ENCODE results near the gene NOL4L.
A peak's percentile ranks its signal among the peaks of the same experiment; 100 is the strongest.

NOL4L gene

DNA sequence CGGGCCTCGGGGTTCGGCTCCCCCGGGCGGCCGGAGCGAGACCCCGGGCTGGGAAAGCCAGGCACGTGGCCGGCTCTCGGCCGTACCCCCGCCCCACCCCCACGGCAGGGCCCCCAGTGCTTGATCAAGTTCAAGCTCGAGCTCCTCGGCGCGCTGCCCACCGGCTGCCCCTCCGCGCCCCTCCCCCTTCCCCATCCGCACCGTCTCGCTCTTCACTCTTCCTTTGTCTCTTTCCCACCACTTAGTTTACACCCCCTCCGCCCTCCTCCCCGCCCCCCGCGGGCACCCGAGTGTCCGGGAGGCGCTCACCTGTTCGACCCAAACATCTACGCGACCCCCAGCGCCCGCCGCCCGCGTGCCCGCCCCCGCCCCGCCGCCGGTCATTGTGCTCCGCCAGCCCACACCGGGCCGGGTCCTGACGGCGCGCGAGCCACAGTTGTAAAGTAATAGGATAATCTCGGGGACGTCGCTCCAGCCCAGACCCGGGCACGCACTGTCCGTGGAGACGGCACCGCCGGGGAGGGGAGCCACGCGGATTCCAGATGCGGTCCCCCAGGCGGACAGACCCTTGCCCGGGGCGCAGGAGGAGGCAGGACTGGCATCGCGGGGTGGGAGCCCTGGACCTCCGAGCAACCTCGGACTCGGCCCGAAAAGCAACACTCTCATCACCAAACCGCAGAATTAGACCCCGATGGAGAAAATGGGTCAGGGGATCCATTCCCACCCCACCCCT, 100.7 kb downstream of the NOL4L start:
- Histone ChIP-seq H3K9me3 (ENCODE audit: control insufficient read depth, insufficient read depth, low read length) (no peaks in the 10 kb centered on the region), H3K36me3 (ENCODE audit: control insufficient read depth, insufficient read depth, low read length) (no peaks in the 10 kb centered on the region), H3K9ac (ENCODE audit: low read depth, low read length) (peak overlapping the region; percentile 87), H3K27me3 (ENCODE audit: control insufficient read depth, insufficient read depth, low read length) (no peaks in the 10 kb centered on the region; the same call in 1 of the 2 replicates), H3K4me1 (ENCODE audit: control insufficient read depth, insufficient read depth, low read length) (peaks cover 26% of the 10 kb centered on the region), H3K4me3 (ENCODE audit: low read depth, low read length) (peak overlapping the region; percentile 66), H3K27ac (ENCODE audit: low read depth, low read length) (peak overlapping the region; percentile 94)

DNA sequence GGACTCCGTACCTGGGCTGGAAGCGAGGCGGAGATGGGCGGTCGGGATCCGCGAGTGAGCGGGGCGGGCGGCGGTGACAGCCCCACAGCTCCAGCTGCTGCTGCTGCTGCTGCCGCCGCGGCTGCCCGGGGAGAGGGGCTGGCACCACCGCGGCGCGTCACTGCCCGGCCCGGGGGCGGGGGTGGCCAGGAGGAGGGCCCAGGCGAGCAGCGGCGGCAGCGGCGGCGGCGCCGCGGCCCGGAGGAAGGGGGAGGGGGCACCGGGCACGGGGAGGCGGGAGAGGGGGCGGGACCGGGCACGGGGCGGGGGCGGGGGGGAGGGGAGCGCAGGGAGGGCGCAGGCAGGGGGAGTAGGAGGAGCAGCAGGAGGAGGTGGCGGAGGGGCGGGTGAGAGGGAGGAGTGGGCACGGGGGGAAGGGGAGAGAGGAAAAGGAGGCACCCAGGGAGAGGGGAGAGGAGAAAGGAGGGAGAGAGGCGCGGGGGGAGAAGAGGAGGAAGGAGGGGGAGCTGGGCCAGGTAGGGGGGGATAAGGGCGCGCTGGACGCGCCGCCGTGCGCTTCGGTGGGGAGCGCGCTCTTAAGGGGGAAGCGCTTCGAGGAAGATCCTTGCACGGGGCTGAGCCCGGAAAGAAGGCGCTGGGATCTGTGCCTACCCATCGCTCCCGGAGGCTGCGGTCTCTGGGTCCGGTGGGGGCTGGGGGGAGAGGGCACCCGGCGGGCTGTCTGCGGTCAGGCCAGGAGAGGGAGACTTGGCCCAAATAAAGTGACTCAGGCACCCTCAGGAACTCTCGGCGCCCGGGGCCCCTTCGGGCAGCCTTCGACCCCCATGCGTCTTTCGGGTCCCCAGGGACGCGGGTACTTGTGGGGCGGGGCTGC, 101.5 kb downstream of the NOL4L start:
- Histone ChIP-seq H3K36me3 (ENCODE audit: control insufficient read depth, insufficient read depth, low read length) (no peaks in the 10 kb centered on the region), H3K27ac (ENCODE audit: low read depth, low read length) (peak overlapping the region; percentile 94), H3K9me3 (ENCODE audit: control insufficient read depth, insufficient read depth, low read length) (no peaks in the 10 kb centered on the region), H3K4me3 (ENCODE audit: low read depth, low read length) (peak overlapping the region; percentile 69), H3K27me3 (ENCODE audit: control insufficient read depth, insufficient read depth, low read length) (no peaks in the 10 kb centered on the region; the same call in 1 of the 2 replicates), H3K4me1 (ENCODE audit: control insufficient read depth, insufficient read depth, low read length) (peaks cover 26% of the 10 kb centered on the region), H3K9ac (ENCODE audit: low read depth, low read length) (peak overlapping the region; percentile 87)

DNA sequence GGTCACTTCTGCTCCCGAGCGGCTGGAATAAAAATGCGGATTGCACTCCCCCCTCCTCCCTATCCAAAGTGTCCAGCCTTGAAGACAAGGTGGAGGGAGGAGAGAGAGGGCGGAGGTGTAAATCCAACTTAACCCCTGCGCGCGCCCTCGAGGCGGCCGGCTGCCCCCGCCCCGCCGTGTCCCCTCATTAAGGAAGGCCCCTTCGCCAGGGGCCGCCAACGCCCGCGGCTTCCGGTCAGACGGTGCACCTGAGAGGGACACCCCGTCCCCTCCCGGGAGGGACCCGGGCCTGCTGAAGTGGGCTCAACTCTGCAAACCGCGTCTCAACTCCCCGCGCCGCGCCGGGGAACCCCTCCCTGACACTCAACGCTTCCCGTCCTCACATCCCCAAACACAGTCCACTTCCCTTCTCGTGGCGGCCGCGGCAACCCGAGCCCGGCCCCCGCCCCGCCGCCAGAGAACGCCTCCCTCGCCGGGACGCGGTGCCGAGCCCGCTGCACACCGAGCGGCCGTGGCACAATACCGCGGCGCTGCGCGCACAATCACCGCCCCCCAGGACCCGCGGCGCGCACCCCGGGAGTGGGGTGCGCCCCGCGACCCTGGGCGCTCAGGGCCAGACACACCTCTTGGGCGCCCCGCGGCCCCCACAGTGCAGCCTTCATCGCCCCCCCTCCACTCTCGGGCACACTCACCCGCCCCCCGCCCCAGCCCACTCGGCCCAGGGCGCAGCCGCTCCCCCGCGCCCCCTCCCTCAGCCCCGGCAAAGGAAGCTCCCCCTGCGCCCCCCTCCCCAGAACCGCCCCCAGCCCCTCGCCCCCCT, 102.5 kb downstream of the NOL4L start:
- peaks cover 26% of the 10 kb centered on the region for H3K4me1 ChIP-seq (ENCODE audit: control insufficient read depth, insufficient read depth, low read length)
- peak overlapping the region; percentile 90 for H3K27ac ChIP-seq (ENCODE audit: low read depth, low read length)
- H3K36me3 ChIP-seq (ENCODE audit: control insufficient read depth, insufficient read depth, low read length), result no peaks in the 10 kb centered on the region
- H3K27me3 ChIP-seq (ENCODE audit: control insufficient read depth, insufficient read depth, low read length), result no peaks in the 10 kb centered on the region; the same call in 1 of the 2 replicates
- H3K9ac ChIP-seq (ENCODE audit: low read depth, low read length), result no peak overlapping the region
- H3K9me3 ChIP-seq (ENCODE audit: control insufficient read depth, insufficient read depth, low read length), result no peaks in the 10 kb centered on the region
- peak overlapping the region; percentile 77 for H3K4me3 ChIP-seq (ENCODE audit: low read depth, low read length)

DNA sequence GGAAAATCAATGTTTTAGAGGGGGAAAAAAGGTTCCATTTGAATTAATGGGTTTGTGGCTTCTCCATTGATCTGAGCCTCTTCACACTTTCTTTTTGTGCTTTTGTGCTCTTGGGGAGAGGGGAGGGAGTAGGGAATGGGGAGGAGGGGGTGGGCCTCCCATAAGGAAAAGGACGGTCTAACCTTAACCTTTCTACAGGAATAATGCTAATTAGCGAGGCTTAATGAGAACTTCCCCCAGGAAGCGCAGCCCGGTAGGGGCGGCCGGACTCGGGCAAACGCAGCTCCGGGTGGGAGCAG, 103.0 kb downstream of the NOL4L start:
- H3K9ac ChIP-seq (ENCODE audit: low read depth, low read length), result no peak overlapping the region

DNA sequence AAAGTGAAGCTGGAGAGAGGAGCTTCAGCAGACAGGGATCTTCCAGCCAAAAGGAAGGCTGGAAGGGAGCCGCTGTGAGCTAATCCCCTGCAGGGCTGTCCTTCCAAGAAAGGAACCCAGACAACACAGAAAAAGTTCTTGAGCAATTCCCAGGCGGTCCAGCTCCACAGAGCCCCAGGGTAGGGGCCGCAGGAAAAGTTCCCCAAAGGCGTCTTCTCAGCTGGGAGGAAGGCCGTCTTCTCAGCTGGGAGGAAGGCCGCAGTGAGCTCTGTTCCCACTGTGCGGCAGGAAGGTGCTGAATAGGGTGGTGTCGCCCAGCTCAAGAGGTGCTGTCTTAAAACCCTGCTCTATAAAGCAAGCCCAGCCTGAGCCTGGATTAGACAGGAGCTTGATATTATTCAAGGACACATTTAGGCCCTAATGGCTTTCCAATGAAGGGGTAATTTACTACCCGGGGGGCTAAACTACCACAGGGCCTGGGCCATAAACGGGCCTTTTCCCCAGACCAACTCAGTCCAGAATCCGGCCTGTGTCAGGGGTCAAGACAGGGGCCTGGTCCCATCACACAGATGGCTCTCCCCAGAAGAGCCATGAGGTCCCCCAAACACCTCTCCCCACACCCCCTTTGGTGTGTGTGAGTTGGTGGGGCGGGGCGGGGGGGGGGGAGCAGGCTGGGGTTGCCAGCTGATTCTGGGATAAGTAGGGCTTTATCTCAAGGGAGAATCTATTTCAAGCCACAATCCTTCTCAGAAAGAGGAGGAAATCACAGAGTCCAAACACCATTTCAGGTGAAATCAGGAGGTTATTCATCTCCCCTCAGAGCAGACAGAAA, 103.6 kb downstream of the NOL4L start:
- Histone ChIP-seq H3K27me3 (ENCODE audit: control insufficient read depth, insufficient read depth, low read length) (no peaks in the 10 kb centered on the region; the same call in 1 of the 2 replicates), H3K4me3 (ENCODE audit: low read depth, low read length) (peak overlapping the region; percentile 77), H3K36me3 (ENCODE audit: control insufficient read depth, insufficient read depth, low read length) (no peaks in the 10 kb centered on the region), H3K4me1 (ENCODE audit: control insufficient read depth, insufficient read depth, low read length) (peaks cover 36% of the 10 kb centered on the region), H3K9me3 (ENCODE audit: control insufficient read depth, insufficient read depth, low read length) (no peaks in the 10 kb centered on the region), H3K9ac (ENCODE audit: low read depth, low read length) (no peak overlapping the region), H3K27ac (ENCODE audit: low read depth, low read length) (peak overlapping the region; percentile 90)

More for the DNA sequence above, 103.0 kb downstream of the NOL4L start:
- Histone ChIP-seq H3K27me3 (ENCODE audit: control insufficient read depth, insufficient read depth, low read length) (no peaks in the 10 kb centered on the region; the same call in 1 of the 2 replicates), H3K4me3 (ENCODE audit: low read depth, low read length) (peak overlapping the region; percentile 77), H3K36me3 (ENCODE audit: control insufficient read depth, insufficient read depth, low read length) (no peaks in the 10 kb centered on the region), H3K27ac (ENCODE audit: low read depth, low read length) (peak overlapping the region; percentile 90), H3K9me3 (ENCODE audit: control insufficient read depth, insufficient read depth, low read length) (no peaks in the 10 kb centered on the region), H3K4me1 (ENCODE audit: control insufficient read depth, insufficient read depth, low read length) (peaks cover 30% of the 10 kb centered on the region)

DNA sequence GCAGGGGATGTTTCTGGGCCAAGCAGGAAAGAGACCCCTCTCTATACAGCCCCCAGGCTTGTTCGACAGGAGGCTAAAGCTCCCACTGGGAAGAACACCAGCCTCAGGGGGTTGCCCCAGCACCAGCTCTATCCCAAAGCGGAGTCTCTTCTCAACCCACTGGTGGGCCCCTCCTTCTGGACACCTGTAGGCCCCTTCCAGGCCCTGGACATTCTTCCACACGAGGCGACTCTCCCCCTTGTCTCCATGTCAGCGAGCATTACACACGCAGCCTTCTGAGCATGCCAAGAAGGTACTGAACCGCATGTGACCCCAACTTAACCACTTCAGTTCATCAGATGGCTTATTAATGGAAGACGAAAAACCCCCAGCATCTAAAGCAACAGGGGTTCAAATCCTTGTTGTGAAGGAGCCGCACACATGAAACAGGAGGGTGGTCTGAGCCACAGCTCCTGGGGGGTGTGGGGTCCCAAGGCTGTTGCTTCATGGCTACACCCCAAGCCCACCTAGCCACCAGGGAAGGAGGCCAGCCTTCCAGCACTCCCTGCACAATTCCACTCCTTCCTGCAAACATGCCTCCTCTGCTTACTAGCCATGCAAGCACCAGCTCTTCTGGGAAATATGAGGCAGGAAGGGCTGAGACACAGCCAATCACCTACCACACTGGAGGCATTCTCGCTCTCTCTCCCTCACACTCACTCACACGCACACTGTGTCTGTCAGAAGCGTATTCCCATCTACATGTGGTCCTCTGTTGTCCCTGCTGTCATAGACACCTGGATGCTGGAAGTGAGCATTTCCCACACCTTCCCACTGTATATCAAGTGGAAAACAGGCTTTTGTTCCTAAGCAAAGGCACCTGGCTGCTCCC, 104.5 kb downstream of the NOL4L start:
- Histone ChIP-seq H3K9ac (ENCODE audit: low read depth, low read length) (no peak overlapping the region), H3K27me3 (ENCODE audit: control insufficient read depth, insufficient read depth, low read length) (no peaks in the 10 kb centered on the region), H3K9me3 (ENCODE audit: control insufficient read depth, insufficient read depth, low read length) (no peaks in the 10 kb centered on the region), H3K4me1 (ENCODE audit: control insufficient read depth, insufficient read depth, low read length) (peaks cover 45% of the 10 kb centered on the region), H3K27ac (ENCODE audit: low read depth, low read length) (no peak overlapping the region), H3K36me3 (ENCODE audit: control insufficient read depth, insufficient read depth, low read length) (no peaks in the 10 kb centered on the region), H3K4me3 (ENCODE audit: low read depth, low read length) (no peak overlapping the region)

DNA sequence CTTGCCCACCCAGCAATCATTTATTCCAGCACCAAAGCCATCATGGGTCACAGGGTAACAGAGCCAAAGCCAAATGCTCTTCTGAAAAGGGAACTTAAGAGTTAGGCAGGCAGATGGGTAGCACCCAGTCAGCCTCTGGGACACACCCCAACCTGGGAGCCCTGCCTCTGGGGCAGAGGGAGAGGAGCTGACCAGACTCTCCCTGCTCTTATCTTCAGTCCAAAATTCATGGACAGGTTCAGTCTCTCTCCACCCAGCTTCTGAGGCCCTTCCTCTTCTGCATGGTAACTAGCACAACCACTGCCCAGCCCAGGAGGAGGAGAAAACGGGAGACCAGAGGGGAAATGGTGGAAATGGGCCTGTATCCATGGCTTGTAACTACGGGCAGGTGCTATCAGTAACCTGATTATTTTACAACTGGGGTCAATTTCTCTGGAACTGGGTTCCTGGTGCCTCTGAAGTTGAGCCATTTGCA, 105.4 kb downstream of the NOL4L start:
- no peaks in the 10 kb centered on the region for H3K9me3 ChIP-seq (ENCODE audit: control insufficient read depth, insufficient read depth, low read length)
- no peak overlapping the region for H3K27ac ChIP-seq (ENCODE audit: low read depth, low read length)
- H3K4me3 ChIP-seq (ENCODE audit: low read depth, low read length), result no peak overlapping the region
- H3K4me1 ChIP-seq (ENCODE audit: control insufficient read depth, insufficient read depth, low read length), result peaks cover 50% of the 10 kb centered on the region
- H3K9ac ChIP-seq (ENCODE audit: low read depth, low read length), result no peak overlapping the region
- H3K36me3 ChIP-seq (ENCODE audit: control insufficient read depth, insufficient read depth, low read length), result no peaks in the 10 kb centered on the region
- H3K27me3 ChIP-seq (ENCODE audit: control insufficient read depth, insufficient read depth, low read length), result no peaks in the 10 kb centered on the region

DNA sequence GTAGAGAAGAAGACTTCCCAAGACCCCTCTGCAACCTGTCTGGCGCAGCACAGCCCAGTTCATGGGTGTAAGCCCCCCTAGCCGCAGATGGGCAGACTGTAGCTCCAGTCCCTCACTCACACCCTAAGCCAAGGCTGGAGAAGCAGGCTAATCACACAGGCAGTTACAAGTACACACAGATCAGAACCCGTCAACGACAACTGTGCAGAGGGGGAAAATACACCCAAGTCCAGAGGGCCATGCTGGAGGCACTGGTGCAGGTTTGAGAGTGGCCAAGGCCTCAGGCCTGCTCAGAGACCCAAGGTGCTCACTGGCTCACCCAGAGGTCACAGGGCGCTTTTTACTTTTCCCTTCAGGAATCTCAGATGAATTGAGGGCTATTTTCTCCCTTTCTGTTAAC, 106.1 kb downstream of the NOL4L start:
- H3K4me3 ChIP-seq (ENCODE audit: low read depth, low read length), result no peak overlapping the region
- peaks cover 56% of the 10 kb centered on the region for H3K4me1 ChIP-seq (ENCODE audit: control insufficient read depth, insufficient read depth, low read length)
- H3K36me3 ChIP-seq (ENCODE audit: control insufficient read depth, insufficient read depth, low read length), result peaks cover 5% of the 10 kb centered on the region; the same call in 1 of the 2 replicates
- H3K9ac ChIP-seq (ENCODE audit: low read depth, low read length), result no peak overlapping the region
- no peaks in the 10 kb centered on the region for H3K27me3 ChIP-seq (ENCODE audit: control insufficient read depth, insufficient read depth, low read length)
- H3K27ac ChIP-seq (ENCODE audit: low read depth, low read length), result no peak overlapping the region
- H3K9me3 ChIP-seq (ENCODE audit: control insufficient read depth, insufficient read depth, low read length), result no peaks in the 10 kb centered on the region

DNA sequence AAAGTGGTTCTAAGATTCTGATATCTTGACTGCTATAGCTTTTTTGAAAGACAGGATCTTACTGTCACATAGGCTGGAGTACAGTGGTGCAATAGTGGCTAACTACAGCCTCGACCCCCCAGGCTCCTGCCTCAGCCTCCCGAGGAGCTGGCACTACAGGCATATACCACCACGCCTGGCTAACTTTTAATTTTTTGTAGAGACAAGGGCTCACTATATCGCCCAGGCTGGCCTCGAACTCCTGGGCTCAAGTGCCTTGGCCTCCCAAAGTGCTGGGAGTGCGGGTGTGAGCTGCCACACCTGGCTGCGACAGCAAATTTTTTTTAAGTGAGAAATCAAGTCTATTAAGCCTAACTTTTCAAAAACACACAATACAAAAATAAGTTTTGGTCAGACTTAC, 106.6 kb downstream of the NOL4L start:
- no peak overlapping the region for H3K27ac ChIP-seq (ENCODE audit: low read depth, low read length)
- no peak overlapping the region for H3K4me3 ChIP-seq (ENCODE audit: low read depth, low read length)
- peaks cover 59% of the 10 kb centered on the region for H3K4me1 ChIP-seq (ENCODE audit: control insufficient read depth, insufficient read depth, low read length)
- H3K9me3 ChIP-seq (ENCODE audit: control insufficient read depth, insufficient read depth, low read length), result no peaks in the 10 kb centered on the region
- no peak overlapping the region for H3K9ac ChIP-seq (ENCODE audit: low read depth, low read length)
- H3K36me3 ChIP-seq (ENCODE audit: control insufficient read depth, insufficient read depth, low read length), result peaks cover 7% of the 10 kb centered on the region; the same call in 1 of the 2 replicates
- no peaks in the 10 kb centered on the region for H3K27me3 ChIP-seq (ENCODE audit: control insufficient read depth, insufficient read depth, low read length)

Measured in HUES48 (cell line).